HCT116 (cell line): ENCODE measurements around the gene PCDHB14. TPM values are rescaled to one million over a fixed set of nuclear protein-coding genes. Genes with fewer than 3 reads are reported as not detected.
A peak's percentile ranks its signal among the peaks of the same experiment; 100 is the strongest.
"Not testable (repeated sequence)": the region's sequence is repeated elsewhere in the genome, so short reads cannot be mapped to it uniquely, and the experiment has no call there.

Source experiments
- ATAC-seq: fragments of 200-7000 bp; cut with Tn5 transposase; 2 replicates; pipeline ENCODE4 v1.9.1; 2020; ENCODE audit warnings: mild to moderate bottlenecking, moderate library complexity
- BruUV-seq: library from RNA; stranded (reverse); fragments of 400-500 nt; replicated peaks from 2 replicates; lab custom pipeline; 2021; lab: Mats Ljungman, UMichigan
- CTCF ChIA-PET: fragments of 300-600 bp; sonication (Branson Sonifier 250); formaldehyde crosslinking; loops from one replicate; lab custom pipeline; 2021; ENCODE audit warnings: antibody characterized with exemption; lab: Charles Lee
- POLR2A ChIA-PET: fragments of 300-600, 350-600 bp; sonication (Branson Sonifier 250); formaldehyde crosslinking; loops from one replicate; lab custom pipeline; 2021; ENCODE audit warnings: antibody characterized with exemption; lab: Charles Lee
- RAD21 ChIA-PET, 2 experiments: fragments of 300-600 bp; sonication (Branson Sonifier 250); formaldehyde crosslinking; loops; one replicate each; lab custom pipeline; 2023; ENCODE audit warnings: low total read pairs in 2 of 2; ENCODE audit not compliant: uncharacterized antibody in 2 of 2, unreplicated experiment in 2 of 2, low non-redundant PET in 1 of 2; lab: Charles Lee
- DNase-seq: peaks from one replicate; pipeline ENCODE4 v3.0.0-alpha.2; 2010; ENCODE audit warnings: low read depth, low spot score
- H2AFZ ChIP-seq: fragments of 200-600 bp; shearing (Covaris generic), sonication (generic); 2 replicates; pipeline ENCODE4 v1.6.1; 2017; ENCODE audit warnings: low read depth, mixed run types, mixed read lengths, antibody characterized with exemption, low read length; ENCODE audit not compliant: poor library complexity, severe bottlenecking
- H3K27ac ChIP-seq: 2 replicates; pipeline ENCODE4 v1.5.1; 2012; ENCODE audit warnings: low read depth, low read length
- H3K27me3 ChIP-seq: fragments of 200-600 bp; sonication (generic); 2 replicates; pipeline ENCODE4 v1.6.1; 2016; ENCODE audit warnings: mixed run types, low read length, mixed read lengths; ENCODE audit not compliant: insufficient read depth
- H3K36me3 ChIP-seq, 2 experiments: fragments of 200-500 bp in 1 of 2; fragments of 200-600 bp in 1 of 2; sonication (Bioruptor generic) in 1 of 2; sonication (generic) in 1 of 2; 2 replicates each; pipeline versions ENCODE4 v1.5.1 to v1.6.1; 2014 to 2016; ENCODE audit warnings: low read length in 2 of 2, inconsistent platforms in 1 of 2, mixed read lengths in 1 of 2, mixed run types in 1 of 2; ENCODE audit not compliant: insufficient read depth in 2 of 2, control insufficient read depth in 1 of 2
- H3K4me1 ChIP-seq, 2 experiments: fragments of 200-600 bp in 1 of 2; sonication (generic) in 1 of 2; 2 replicates each; pipeline versions ENCODE4 v1.5.1 to v1.6.1; 2012 to 2017; ENCODE audit warnings: low read length in 2 of 2, inconsistent platforms in 1 of 2, mild to moderate bottlenecking in 1 of 2, mixed read lengths in 1 of 2, mixed run types in 1 of 2, moderate library complexity in 1 of 2; ENCODE audit not compliant: insufficient read depth in 2 of 2, control insufficient read depth in 1 of 2
- H3K4me2 ChIP-seq: fragments of 200-600 bp; sonication (generic); 2 replicates; pipeline ENCODE4 v1.6.1; 2017; ENCODE audit warnings: mixed run types, low read length, mixed read lengths
- H3K4me3 ChIP-seq, 2 experiments: fragments of 200-600 bp in 1 of 2; sonication (generic) in 1 of 2; replicated peaks in 1 of 2; 2 replicates each; pipeline ENCODE4 v1.5.1; 2011 to 2016; ENCODE audit warnings: low read length in 2 of 2, control low read depth in 1 of 2, low read depth in 1 of 2, mild to moderate bottlenecking in 1 of 2, mixed read lengths in 1 of 2, mixed run types in 1 of 2
- H3K79me2 ChIP-seq: fragments of 200-600 bp; sonication (generic); 2 replicates; pipeline ENCODE4 v1.6.1; 2017; ENCODE audit warnings: mild to moderate bottlenecking, mixed run types, low read length, moderate library complexity, mixed read lengths; ENCODE audit not compliant: insufficient read depth
- H3K9ac ChIP-seq: fragments of 200-600 bp; sonication (generic); 2 replicates; pipeline ENCODE4 v1.6.1; 2016; ENCODE audit warnings: low read length, mixed read lengths
- H3K9me2 ChIP-seq: fragments of 200-600 bp; sonication (generic), shearing (Covaris generic); 2 replicates; pipeline ENCODE4 v1.6.1; 2017; ENCODE audit warnings: mixed run types, mild to moderate bottlenecking, moderate library complexity; ENCODE audit not compliant: insufficient read depth
- H3K9me3 ChIP-seq, 2 experiments: fragments of 200-500 bp in 1 of 2; fragments of 200-600 bp in 1 of 2; sonication (Bioruptor generic) in 1 of 2; sonication (generic) in 1 of 2; 2 replicates each; pipeline ENCODE4 v1.6.1; 2014 to 2017; ENCODE audit warnings: low read length in 2 of 2, mixed read lengths in 2 of 2, inconsistent platforms in 1 of 2, low read depth in 1 of 2, mild to moderate bottlenecking in 1 of 2, mixed run types in 1 of 2, moderate library complexity in 1 of 2; ENCODE audit not compliant: control insufficient read depth in 1 of 2, insufficient read depth in 1 of 2
- H4K20me1 ChIP-seq: fragments of 200-600 bp; sonication (generic), shearing (Covaris generic); 2 replicates; pipeline ENCODE4 v1.6.1; 2017; ENCODE audit warnings: mixed run types, mild to moderate bottlenecking, moderate library complexity; ENCODE audit not compliant: insufficient read depth
- CEBPB ChIP-seq: IDR thresholded peaks from 2 replicates; pipeline ENCODE4 v1.6.1; 2012; ENCODE audit warnings: low read depth
- CTCF ChIP-seq, 3 experiments: fragments of 200-600 bp in 1 of 3; sonication (generic) in 1 of 3; IDR thresholded peaks in 2 of 3; conservative IDR thresholded peaks in 1 of 3; 2 replicates each; pipeline ENCODE4 v1.5.1; 2012 to 2017; ENCODE audit warnings: low read depth in 2 of 3, low read length in 2 of 3, antibody characterized with exemption in 1 of 3, borderline replicate concordance in 1 of 3, control low read depth in 1 of 3, mild to moderate bottlenecking in 1 of 3, mixed read lengths in 1 of 3, mixed run types in 1 of 3, moderate library complexity in 1 of 3; ENCODE audit not compliant: insufficient read depth in 1 of 3
- EGR1 ChIP-seq: IDR thresholded peaks from 2 replicates; pipeline ENCODE4 v1.6.1; 2012; ENCODE audit warnings: low read depth
- ELF1 ChIP-seq: IDR thresholded peaks from 2 replicates; pipeline ENCODE4 v1.6.1; 2012; ENCODE audit warnings: low read depth, borderline replicate concordance
- POLR2A ChIP-seq: IDR thresholded peaks from 2 replicates; pipeline ENCODE4 v1.7.0; 2011; ENCODE audit warnings: borderline replicate concordance; ENCODE audit not compliant: insufficient read depth, insufficient read length; ENCODE audit errors: extremely low read depth
- POLR2AphosphoS5 ChIP-seq: IDR thresholded peaks from 2 replicates; pipeline ENCODE4 v1.6.1; 2011; ENCODE audit warnings: mild to moderate bottlenecking, low read depth, low read length, moderate library complexity
- RAD21 ChIP-seq: IDR thresholded peaks from 2 replicates; pipeline ENCODE4 v1.6.1; 2012; ENCODE audit warnings: low read depth, mild to moderate bottlenecking
- REST ChIP-seq: IDR thresholded peaks from 2 replicates; pipeline ENCODE4 v1.6.1; 2012; ENCODE audit warnings: low read depth
- SRF ChIP-seq: IDR thresholded peaks from 2 replicates; pipeline ENCODE4 v1.6.1; 2012; ENCODE audit warnings: low read depth
- ZBTB33 ChIP-seq: IDR thresholded peaks from 2 replicates; pipeline ENCODE4 v1.6.1; 2011; ENCODE audit warnings: mild to moderate bottlenecking, low read length, moderate library complexity; ENCODE audit not compliant: insufficient replicate concordance; ENCODE audit errors: extremely low read depth
- ZFX ChIP-seq: fragments of 450-650 bp; IDR thresholded peaks from 2 replicates; pipeline ENCODE4 v1.6.1; 2017
- intact Hi-C: fragments of 100-400 bp; cut with micrococcal nuclease; formaldehyde crosslinking; loops from 2 replicates; pipeline ENCODE4 v1.10.0; 2022
- total RNA-seq: library from RNA; stranded (reverse); gene quantifications from one replicate; pipeline ENCODE4 v1.2.1, GENCODE V29; 2021; ENCODE audit not compliant: unreplicated experiment

The PCDHB14 gene
- total RNA-seq, 1 experiment from 2014 or later, result 0.27 TPM

- H3K79me2 ChIP-seq, H3K27ac ChIP-seq, CTCF ChIA-PET, intact Hi-C loops, H4K20me1 ChIP-seq, H3K27me3 ChIP-seq, H3K4me3 ChIP-seq, H3K36me3 ChIP-seq, H3K9me3 ChIP-seq, H3K9ac ChIP-seq, H3K4me1 ChIP-seq, ATAC-seq, H3K4me2 ChIP-seq, H3K9me2 ChIP-seq, H2AFZ ChIP-seq, RAD21 ChIA-PET, POLR2A ChIA-PET, DNase-seq, BruUV-seq: not testable (repeated sequence)
These were observed 34.0 kb upstream of the PCDHB14 start for GRCh38 chr5:141189131-141189530.

- intact Hi-C loops, result loop anchor here (2.0 kb wide), 1 partner anchor 367 kb away; no protein-coding TSS in a partner anchor
- BruUV-seq, result no TSS peak
- CTCF ChIA-PET, result interaction anchor here (0.6 to 2.1 kb wide), 3 partner anchors 128 to 372 kb away, joined by 3 to 10 read pairs (median 4); partner anchors contain the start of gene TAF7
- Histone ChIP-seq H3K9ac (no peak within 1 kb of the TSS), H3K4me2 (no peak within 1 kb of the TSS), H3K27ac (no peak within 1 kb of the TSS), H3K79me2 (no peaks in the 10 kb centered on the region), H3K36me3 (no peaks in the 10 kb centered on the region), H3K4me1 (no peaks in the 10 kb centered on the region), H2AFZ (no peak within 1 kb of the TSS), H4K20me1 (no peaks in the 10 kb centered on the region), H3K4me3 (no peak within 1 kb of the TSS), H3K27me3 (no peaks in the 10 kb centered on the region), H3K9me2 (no peaks in the 10 kb centered on the region), H3K9me3 (peaks cover 0 to 1% of the 10 kb centered on the region in 2 experiments; a peak in 2 of 4 replicates)
- RAD21 ChIA-PET, result no interaction called here
- DNase-seq, result peak; percentile 32
- peak; percentile 61; the same call in 1 of the 2 replicates for ATAC-seq
- POLR2A ChIA-PET, result no interaction called here
- TF ChIP-seq REST (no peak), POLR2A (no peak), ZBTB33 (no peak), EGR1 (no peak), POLR2AphosphoS5 (no peak), CTCF (IDR thresholded peaks at IDR 0.05 in 2 of 3, conservative IDR thresholded peaks at IDR 0.05 in 1 of 3; ENCODE audit: borderline replicate concordance in 1 of 3, insufficient read depth in 1 of 3, low read depth in 2 of 3, low read length in 2 of 3) (peak; percentile 46 to 85 (median 68); a peak in 5 of 6 replicates), ZFX (no peak), CEBPB (no peak), ELF1 (no peak), SRF (no peak), RAD21 (peak; percentile 75)
These were observed 30.9 kb upstream of the PCDHB14 start, which contains the start of gene PCDHB10 for GRCh38 chr5:141192110-141192725. Gene PCDHB10 (plus strand): TSS chr5:141192353. CDS start chr5:141192553, 200 bp downstream.
